Activated B cell treated with CpG ODN at 0.5 μM for 24 hours (primary cell): ENCODE data around the gene CHTOP. TPM values are rescaled to one million over a fixed set of nuclear protein-coding genes. Genes with fewer than 3 reads are reported as not detected.

Experiments used
- ATAC-seq: fragments of 200-7000 bp; cut with Tn5 transposase; one replicate; pipeline ENCODE4 v1.10.0; 2021; ENCODE audit warnings: low read depth, mild to moderate bottlenecking, moderate library complexity
- CTCF ChIA-PET: fragments of 350-600 bp; sonication (Branson Sonifier 250); formaldehyde crosslinking; loops from one replicate; lab custom pipeline; 2021; ENCODE audit warnings: antibody characterized with exemption; lab: Charles Lee
- POLR2A ChIA-PET: fragments of 350-600 bp; sonication (Branson Sonifier 250); formaldehyde crosslinking; loops from one replicate; lab custom pipeline; 2021; ENCODE audit warnings: antibody characterized with exemption; lab: Charles Lee
- DNase-seq: peaks from one replicate; pipeline ENCODE4 v3.0.0; 2022
- H3K27ac Mint-ChIP-seq: one replicate; pipeline ENCODE4 v1.8.0; 2020; ENCODE audit warnings: mixed read lengths
- H3K27me3 Mint-ChIP-seq: one replicate; pipeline ENCODE4 v1.8.0; 2021; ENCODE audit warnings: mixed read lengths
- H3K36me3 Mint-ChIP-seq: one replicate; pipeline ENCODE4 v1.8.0; 2021; ENCODE audit warnings: low read depth, mixed read lengths
- H3K4me1 Mint-ChIP-seq: one replicate; pipeline ENCODE4 v1.8.0; 2021; ENCODE audit warnings: mixed read lengths
- H3K4me3 Mint-ChIP-seq: one replicate; pipeline ENCODE4 v1.8.0; 2020; ENCODE audit warnings: mild to moderate bottlenecking, mixed read lengths
- H3K9me3 Mint-ChIP-seq: one replicate; pipeline ENCODE4 v1.8.0; 2020; ENCODE audit warnings: mixed read lengths
- CTCF ChIP-seq: fragments of 200-600 bp; IDR thresholded peaks from one replicate; pipeline ENCODE4 v1.8.0; 2022; ENCODE audit warnings: antibody characterized with exemption, mild to moderate bottlenecking
- intact Hi-C: fragments of 100-400 bp; cut with micrococcal nuclease; formaldehyde crosslinking; loops from one replicate; pipeline ENCODE4 v1.15.1; 2024
- total RNA-seq: library from RNA; stranded (reverse); gene quantifications from 2 replicates; pipeline ENCODE4 v1.2.3, GENCODE V29; 2022

CHTOP gene
- total RNA-seq, 1 donor from 2014 or later, result 148 TPM

- Mint-ChIP-seq H3K4me3 (no peak overlapping the region), H3K27ac (no peak overlapping the region), H3K9me3 (no peaks in the 10 kb centered on the region), H3K36me3 (peaks cover under 1% of the 10 kb centered on the region), H3K27me3 (no peaks in the 10 kb centered on the region), H3K4me1 (peaks cover 4% of the 10 kb centered on the region)
- DNase-seq, result no peak
- intact Hi-C loops, result no loop called here
- CTCF ChIA-PET, result interaction anchor here (1.1 kb wide), 1 partner anchor 9 kb away, joined by 3 read pairs; no protein-coding TSS in a partner anchor
- ATAC-seq, result no peak
- POLR2A ChIA-PET, result interaction anchor here (0.5 to 2.2 kb wide), 3 partner anchors 13 to 27 kb away, joined by 4 to 12 read pairs (median 8); partner anchors contain the start of gene CHTOP
- TF ChIP-seq CTCF, result no peak
Measured at GRCh38 chr1:153652805-153653500, 19.1 kb downstream of the CHTOP start.

GRCh38 chr1:153655333-153655732 is 21.5 kb downstream of the CHTOP start:
- no peak for TF ChIP-seq CTCF
- DNase-seq, result no peak
- Mint-ChIP-seq H3K9me3 (no peaks in the 10 kb centered on the region), H3K36me3 (peaks cover 8% of the 10 kb centered on the region), H3K4me3 (no peak overlapping the region), H3K27ac (no peak overlapping the region), H3K27me3 (no peaks in the 10 kb centered on the region), H3K4me1 (peaks cover 14% of the 10 kb centered on the region)
- CTCF ChIA-PET, result no interaction called here
- intact Hi-C loops, result loop anchor here (5.0 kb wide), 1 partner anchor 83 kb away; no protein-coding TSS in a partner anchor
- POLR2A ChIA-PET, result interaction anchor here (0.8 kb wide), 1 partner anchor 90 kb away, joined by 3 read pairs; no protein-coding TSS in a partner anchor
- no peak for ATAC-seq

- TF ChIP-seq CTCF, result no peak
- Mint-ChIP-seq H3K36me3 (peaks cover 38% of the 10 kb centered on the region), H3K27ac (peak within 1 kb of the TSS; percentile 91), H3K4me1 (peaks cover 14% of the 10 kb centered on the region), H3K4me3 (peak within 1 kb of the TSS; percentile 96), H3K9me3 (no peaks in the 10 kb centered on the region), H3K27me3 (no peaks in the 10 kb centered on the region)
- POLR2A ChIA-PET, result interaction anchor here (0.6 to 3.2 kb wide), 16 partner anchors 11 to 727 kb away, joined by 3 to 37 read pairs (median 6); partner anchors contain the start of genes CHTOP, ILF2, INTS3 and JTB
- CTCF ChIA-PET, result interaction anchor here (1.6 kb wide), 1 partner anchor 87 kb away, joined by 9 read pairs; no protein-coding TSS in a partner anchor
- DNase-seq, result peak; percentile 94
- intact Hi-C loops, result loop anchor here (1.0 to 5.0 kb wide), 5 partner anchors 13 to 148 kb away; partner anchors contain the start of gene CHTOP
- ATAC-seq, result peak; percentile 99
Measured at GRCh38 chr1:153658400-153659174, 24.7 kb downstream of the CHTOP start, which contains the start of gene SNAPIN. Gene SNAPIN (plus strand): TSS chr1:153658703. CDS start chr1:153658744, 41 bp downstream.

GRCh38 chr1:153659175-153659534 is 25.3 kb downstream of the CHTOP start:
- Mint-ChIP-seq H3K36me3 (peaks cover 42% of the 10 kb centered on the region), H3K27ac (peak overlapping the region; percentile 91), H3K4me1 (peaks cover 14% of the 10 kb centered on the region), H3K9me3 (no peaks in the 10 kb centered on the region), H3K27me3 (no peaks in the 10 kb centered on the region), H3K4me3 (peak overlapping the region; percentile 96)
- no peak for TF ChIP-seq CTCF
- ChIA-PET POLR2A (interaction anchor here (0.6 to 3.2 kb wide), 15 partner anchors 11 to 332 kb away, joined by 3 to 37 read pairs (median 6); partner anchors contain the start of genes CHTOP, ILF2, INTS3 and JTB), CTCF (interaction anchor here (1.6 kb wide), 1 partner anchor 87 kb away, joined by 9 read pairs; no protein-coding TSS in a partner anchor)
- no peak for ATAC-seq
- intact Hi-C loops, result loop anchor here (2.0 to 5.0 kb wide), 3 partner anchors 60 to 148 kb away; no protein-coding TSS in a partner anchor
- DNase-seq, result no peak
